HG03469 (cell line): ENCODE data around the gene CCDC197.

Experiments used
- ATAC-seq: cut with Tn5 transposase; IDR thresholded peaks from one replicate; pipeline ENCODE4 v1.9.1; 2021; ENCODE audit warnings: mild to moderate bottlenecking, moderate library complexity, moderate number of reproducible peaks; ENCODE audit not compliant: unreplicated experiment

Gene CCDC197

GRCh38 chr14:94054936-94055335 lies 57.8 kb downstream of the CCDC197 start:
- ATAC-seq = no peak

- ATAC-seq = no peak
These were observed 59.6 kb downstream of the CCDC197 start for GRCh38 chr14:94056579-94057308.

- no peak for ATAC-seq
These were observed 61.1 kb downstream of the CCDC197 start for GRCh38 chr14:94058128-94058673.
